H1 (cell line): ENCODE results near the gene NR5A2. TPM values are rescaled to one million over a fixed set of nuclear protein-coding genes. Genes with fewer than 3 reads are reported as not detected.

Experiments used
- CTCF ChIA-PET: fragments of 300-600 bp; sonication (Branson Sonifier 250); formaldehyde crosslinking; loops from one replicate; lab custom pipeline; 2021; ENCODE audit not compliant: partially characterized antibody; lab: Charles Lee
- POLR2A ChIA-PET: fragments of 300-600 bp; sonication (Branson Sonifier 250); formaldehyde crosslinking; loops from one replicate; lab custom pipeline; 2021; ENCODE audit warnings: inconsistent platforms; ENCODE audit not compliant: partially characterized antibody; lab: Charles Lee
- DNase-seq, 2 experiments: peaks; one replicate each; pipeline versions ENCODE4 v3.0.0 to v3.0.0-alpha.2; 2010 to 2022; ENCODE audit warnings: low spot score in 2 of 2, low read depth in 1 of 2, mixed read lengths in 1 of 2
- FAIRE-seq: peaks from 2 replicates; lab custom pipeline; 2011; peaks lifted over from hg19 to GRCh38; lab: Jason Lieb, UNC
- H2AFZ ChIP-seq: 2 replicates; pipeline ENCODE4 v1.8.1; 2012; ENCODE audit warnings: low read length, inconsistent platforms
- H2AK5ac ChIP-seq: 2 replicates; pipeline ENCODE4 v1.6.1; 2013; ENCODE audit warnings: low read depth, low read length
- H2BK120ac ChIP-seq: replicated peaks from 2 replicates; pipeline ENCODE3; 2013; ENCODE audit warnings: low read depth, low read length, inconsistent platforms
- H2BK12ac ChIP-seq: 2 replicates; pipeline ENCODE4 v1.6.1; 2013; ENCODE audit warnings: low read depth, low read length
- H2BK15ac ChIP-seq: 2 replicates; pipeline ENCODE4 v1.6.1; 2013; ENCODE audit warnings: low read length
- H2BK20ac ChIP-seq: 2 replicates; pipeline ENCODE4 v1.6.1; 2013; ENCODE audit warnings: low read length
- H2BK5ac ChIP-seq: 2 replicates; pipeline ENCODE4 v1.6.1; 2013; ENCODE audit warnings: low read depth, low read length
- H3K14ac ChIP-seq: 2 replicates; pipeline ENCODE4 v1.6.1; 2013; ENCODE audit warnings: inconsistent platforms; ENCODE audit not compliant: insufficient read length
- H3K18ac ChIP-seq: 2 replicates; pipeline ENCODE4 v1.6.1; 2013; ENCODE audit warnings: low read length; ENCODE audit errors: extremely low read depth
- H3K23ac ChIP-seq: 2 replicates; pipeline ENCODE4 v1.6.1; 2013; ENCODE audit warnings: inconsistent platforms; ENCODE audit not compliant: insufficient read length
- H3K23me2 ChIP-seq: 2 replicates; pipeline ENCODE4 v1.6.1; 2013; ENCODE audit warnings: low read depth, low read length
- H3K27ac ChIP-seq: 2 replicates; pipeline ENCODE4 v1.6.1; 2011; ENCODE audit warnings: low read depth, low read length, inconsistent platforms
- H3K27me3 ChIP-seq, 4 experiments: replicated peaks in 1 of 4; 1 replicate in 1 of 4; 2 replicates in 3 of 4; pipeline versions ENCODE4 v1.6.1 to v1.8.1; 2011 to 2013; ENCODE audit warnings: low read length in 3 of 4, mild to moderate bottlenecking in 3 of 4, inconsistent platforms in 2 of 4, mixed read lengths in 2 of 4, moderate library complexity in 1 of 4; ENCODE audit not compliant: control insufficient read depth in 3 of 4, insufficient read depth in 3 of 4; ENCODE audit errors: extremely low read depth in 1 of 4
- H3K36me3 ChIP-seq, 4 experiments: 2 replicates each; pipeline versions ENCODE4 v1.6.1 to v1.8.1; 2011 to 2013; ENCODE audit warnings: mild to moderate bottlenecking in 4 of 4, low read length in 3 of 4, moderate library complexity in 2 of 4, control low read depth in 1 of 4, inconsistent platforms in 1 of 4; ENCODE audit not compliant: insufficient read depth in 4 of 4, control insufficient read depth in 2 of 4
- H3K4ac ChIP-seq: replicated peaks from 2 replicates; pipeline ENCODE3; 2013; ENCODE audit warnings: low read length, low read depth, mixed read lengths, inconsistent platforms; ENCODE audit not compliant: insufficient read length
- H3K4me1 ChIP-seq, 4 experiments: replicated peaks in 1 of 4; 1 replicate in 1 of 4; 2 replicates in 3 of 4; pipeline versions ENCODE4 v1.6.1 to v1.8.1; 2011 to 2013; ENCODE audit warnings: low read length in 3 of 4, inconsistent platforms in 2 of 4, mixed read lengths in 1 of 4; ENCODE audit not compliant: insufficient read depth in 4 of 4, control insufficient read depth in 3 of 4
- H3K4me2 ChIP-seq, 2 experiments: 2 replicates each; pipeline versions ENCODE4 v1.6.1 to v1.8.1; 2011 to 2013; ENCODE audit warnings: low read depth in 2 of 2, low read length in 2 of 2, control low read depth in 1 of 2, inconsistent platforms in 1 of 2, mild to moderate bottlenecking in 1 of 2; ENCODE audit not compliant: insufficient read depth in 1 of 2
- H3K4me3 ChIP-seq, 4 experiments: fragments of 200-600, 300-600 bp in 1 of 4; sonication (generic), shearing (Covaris generic), sonication (Bioruptor Twin) in 1 of 4; 2 replicates each; pipeline versions ENCODE4 v1.5.1 to v1.8.1; 2011 to 2016; ENCODE audit warnings: low read length in 4 of 4, low read depth in 3 of 4, control low read depth in 2 of 4, inconsistent platforms in 2 of 4, mild to moderate bottlenecking in 2 of 4, mixed read lengths in 1 of 4, moderate library complexity in 1 of 4; ENCODE audit not compliant: insufficient read depth in 2 of 4; ENCODE audit errors: extremely low read depth in 1 of 4
- H3K56ac ChIP-seq: replicated peaks from 2 replicates; pipeline ENCODE3; 2013; ENCODE audit warnings: low read depth, mild to moderate bottlenecking, mixed read lengths, low read length, inconsistent platforms; ENCODE audit not compliant: insufficient read length
- H3K79me1 ChIP-seq: 2 replicates; pipeline ENCODE4 v1.6.1; 2013; ENCODE audit warnings: low read depth, low read length, control low read depth
- H3K79me2 ChIP-seq, 2 experiments: 2 replicates each; pipeline versions ENCODE4 v1.6.1 to v1.8.1; 2012 to 2013; ENCODE audit warnings: low read length in 2 of 2, mild to moderate bottlenecking in 2 of 2, inconsistent platforms in 1 of 2; ENCODE audit not compliant: insufficient read depth in 2 of 2, control insufficient read depth in 1 of 2
- H3K9ac ChIP-seq, 4 experiments: replicated peaks in 1 of 4; 1 replicate in 1 of 4; 2 replicates in 3 of 4; pipeline versions ENCODE4 v1.6.1 to v1.8.1; 2011 to 2013; ENCODE audit warnings: low read depth in 3 of 4, low read length in 3 of 4, control low read depth in 2 of 4, mild to moderate bottlenecking in 2 of 4, moderate library complexity in 2 of 4, inconsistent platforms in 1 of 4; ENCODE audit errors: extremely low read depth in 1 of 4
- H3K9me3 ChIP-seq, 2 experiments: 2 replicates each; pipeline versions ENCODE4 v1.6.1 to v1.8.1; 2012 to 2013; ENCODE audit warnings: mild to moderate bottlenecking in 2 of 2, moderate library complexity in 2 of 2, control low read depth in 1 of 2, inconsistent platforms in 1 of 2, low read depth in 1 of 2, low read length in 1 of 2, mixed read lengths in 1 of 2; ENCODE audit not compliant: insufficient read depth in 2 of 2
- H4K20me1 ChIP-seq, 2 experiments: replicated peaks in 1 of 2; 2 replicates each; pipeline versions ENCODE3 to v1.8.1; 2011 to 2013; ENCODE audit warnings: inconsistent platforms in 2 of 2, low read length in 2 of 2, mild to moderate bottlenecking in 1 of 2; ENCODE audit not compliant: insufficient read depth in 2 of 2, control insufficient read depth in 1 of 2
- H4K5ac ChIP-seq: 2 replicates; pipeline ENCODE4 v1.6.1; 2013; ENCODE audit warnings: low read length, low read depth, mixed read lengths, inconsistent platforms; ENCODE audit not compliant: insufficient read length
- H4K8ac ChIP-seq: 2 replicates; pipeline ENCODE4 v1.8.0; 2013; ENCODE audit warnings: mild to moderate bottlenecking, moderate library complexity, low read length, inconsistent platforms; ENCODE audit not compliant: insufficient read depth; ENCODE audit errors: extremely low read depth
- H4K91ac ChIP-seq: replicated peaks from 2 replicates; pipeline ENCODE3; 2013; ENCODE audit warnings: low read length, mixed read lengths, inconsistent platforms; ENCODE audit not compliant: insufficient read length
- ASH2L ChIP-seq: fragments of 200-600, 300-600 bp; sonication (generic); IDR thresholded peaks from one replicate; pipeline ENCODE4 v1.7.1; 2017; ENCODE audit warnings: low read length
- BRCA1 ChIP-seq: IDR thresholded peaks from 2 replicates; pipeline ENCODE4 v1.6.1; 2012; ENCODE audit warnings: low read depth, low read length, improper control_type of control experiment
- CEBPB ChIP-seq: IDR thresholded peaks from 2 replicates; pipeline ENCODE4 v1.6.1; 2012; ENCODE audit warnings: low read depth, low read length
- E2F6 ChIP-seq: IDR thresholded peaks from 2 replicates; pipeline ENCODE4 v1.6.1; 2012; ENCODE audit warnings: inconsistent platforms
- EGR1 ChIP-seq: IDR thresholded peaks from 2 replicates; pipeline ENCODE4 v1.6.1; 2011; ENCODE audit warnings: low read depth, low read length, borderline replicate concordance
- GTF2F1 ChIP-seq: IDR thresholded peaks from 2 replicates; pipeline ENCODE4 v1.6.1; 2012; ENCODE audit warnings: low read depth, low read length, improper control_type of control experiment, borderline replicate concordance
- HDAC6 ChIP-seq: IDR thresholded peaks from one replicate; pipeline ENCODE4 v1.7.1; 2012; ENCODE audit warnings: low read depth, mild to moderate bottlenecking, inconsistent platforms, low read length, moderate library complexity
- JUND ChIP-seq: IDR thresholded peaks from 2 replicates; pipeline ENCODE4 v1.6.1; 2011; ENCODE audit warnings: mild to moderate bottlenecking, improper control_type of control experiment, low read length
- KDM5A ChIP-seq: fragments of 200-600 bp; IDR thresholded peaks from 2 replicates; pipeline ENCODE4 v1.7.1; 2012; ENCODE audit warnings: mild to moderate bottlenecking, low read length, inconsistent platforms, mixed read lengths
- RNF2 ChIP-seq: fragments of 200-900, 300-1000 bp; sonication (generic); IDR thresholded peaks from 2 replicates; pipeline ENCODE4 v1.7.1; 2016; ENCODE audit warnings: borderline replicate concordance, low read depth, mild to moderate bottlenecking, antibody characterized with exemption, low read length; ENCODE audit not compliant: poor library complexity, severe bottlenecking; ENCODE audit errors: missing control alignments
- SIRT6 ChIP-seq: IDR thresholded peaks from one replicate; pipeline ENCODE4 v1.7.1; 2012; ENCODE audit warnings: low read length, inconsistent platforms
- SIX5 ChIP-seq: IDR thresholded peaks from 2 replicates; pipeline ENCODE4 v1.6.1; 2011; ENCODE audit warnings: mild to moderate bottlenecking, low read depth, low read length
- SRF ChIP-seq: IDR thresholded peaks from 2 replicates; pipeline ENCODE4 v1.6.1; 2011; ENCODE audit warnings: mild to moderate bottlenecking, low read depth, low read length, moderate library complexity
- SUZ12 ChIP-seq: fragments of 200-600 bp; sonication (generic); IDR thresholded peaks from 2 replicates; pipeline ENCODE4 v1.6.1; 2012; ENCODE audit warnings: mild to moderate bottlenecking, inconsistent platforms, low read length, moderate library complexity, mixed read lengths
- TBP ChIP-seq: IDR thresholded peaks from 2 replicates; pipeline ENCODE4 v1.6.1; 2011; ENCODE audit warnings: low read depth, low read length, improper control_type of control experiment
- WGBS, 2 experiments: shearing (Covaris generic) in 1 of 2; methylation state at CpG; one replicate each; pipeline versions ENCODE4 v1.1.6 to v1.1.7; 2013 to 2015; ENCODE audit warnings: low lambda C conversion rate in 2 of 2, mixed read lengths in 2 of 2, inconsistent platforms in 1 of 2, low coverage in 1 of 2, missing lambda C conversion rate in 1 of 2; ENCODE audit not compliant: insufficient replicate concordance in 2 of 2, insufficient coverage in 1 of 2, insufficient read length in 1 of 2; ENCODE audit errors: extremely low coverage in 1 of 2, missing lambda C conversion rate in 1 of 2; 5-methylcytosine and 5-hydroxymethylcytosine counted together
- polyA plus RNA-seq, 7 experiments: library from polyadenylated mRNA; depleted of rRNA in 3 of 7; stranded (reverse) in 5 of 7; unstranded in 2 of 7; fragments of >200 nt in 5 of 7; fragments of 200-250 nt in 2 of 7; gene quantifications; 1 replicate in 5 of 7; 2 replicates in 1 of 7; 4 replicates in 1 of 7; pipeline versions ENCODE4 v1.2.1 to v1.2.3, GENCODE V29; 2011 to 2013; ENCODE audit warnings: missing spikeins in 2 of 7, mixed read lengths in 2 of 7
- total RNA-seq: library from RNA; stranded (reverse); fragmentation: NEBNext Ultra II Directional; extraction: Animal tissue kit (Norgen Biotek cat#: 25700); gene quantifications from 2 replicates; pipeline ENCODE4 v1.2.1, GENCODE V29; 2021

Gene NR5A2
- total and polyA plus RNA-seq, 2 of the 8 experiments (the other 6 are each of a cell fraction or from before 2014, with no cell fraction given), result 1.7 to 11.6 TPM

- H2BK12ac ChIP-seq, result no peak overlapping the region
- no peak for TF ChIP-seq RNF2
- no peak for TF ChIP-seq SIRT6
- TF ChIP-seq CEBPB, result no peak
- no peak for TF ChIP-seq E2F6
- no peak for TF ChIP-seq KDM5A
- no peak for TF ChIP-seq EGR1
- no peak for TF ChIP-seq SIX5
- TF ChIP-seq JUND, result no peak
- no peak for TF ChIP-seq SUZ12
- TF ChIP-seq HDAC6, result no peak
- TF ChIP-seq TBP, result no peak
- no peak for TF ChIP-seq ASH2L
- no peak for TF ChIP-seq BRCA1
- TF ChIP-seq GTF2F1, result no peak
- TF ChIP-seq SRF, result no peak
Measured at GRCh38 chr1:200116324-200116723, 88.8 kb downstream of the NR5A2 start.

More at GRCh38 chr1:200116324-200116723, 88.8 kb downstream of the NR5A2 start:
- H2BK15ac ChIP-seq, result no peak overlapping the region
- CTCF ChIA-PET, result interaction anchor here (0.6 kb wide), 1 partner anchor 8 kb away, joined by 3 read pairs; no protein-coding TSS in a partner anchor
- no peak overlapping the region for H3K14ac ChIP-seq
- no peak overlapping the region for H3K4me2 ChIP-seq
- no peak overlapping the region for H3K27ac ChIP-seq
- H2BK5ac ChIP-seq, result no peak overlapping the region
- H3K23ac ChIP-seq, result no peak overlapping the region
- no peak overlapping the region for H3K56ac ChIP-seq
- no peak overlapping the region for H3K4me3 ChIP-seq
- H3K79me2 ChIP-seq, result no peaks in the 10 kb centered on the region
- WGBS, 2 experiments, result 72% methylated on average over 1 of the region's 1 CpG; no CpG with 5 or more reads in 1 of the 2 experiments
- no peak overlapping the region for H4K91ac ChIP-seq
- H3K23me2 ChIP-seq, result no peaks in the 10 kb centered on the region
- peaks cover 0 to 1% (median 0%) of the 10 kb centered on the region in 4 experiments; a peak in 1 of 7 replicates for H3K27me3 ChIP-seq
- H3K79me1 ChIP-seq, result no peaks in the 10 kb centered on the region
- no peak overlapping the region for H2AFZ ChIP-seq
- no peak overlapping the region for H2AK5ac ChIP-seq
- no peaks in the 10 kb centered on the region for H3K9me3 ChIP-seq
- H3K18ac ChIP-seq, result no peak overlapping the region
- H4K20me1 ChIP-seq, result no peaks in the 10 kb centered on the region
- H2BK120ac ChIP-seq, result no peak overlapping the region
- no peak overlapping the region for H3K4ac ChIP-seq
- H3K4me1 ChIP-seq, result peaks cover 0 to 3% (median 1%) of the 10 kb centered on the region in 4 experiments; a peak in 1 of 7 replicates
- DNase-seq, result no peak
- no peak overlapping the region for H4K5ac ChIP-seq
- H3K9ac ChIP-seq, result no peak overlapping the region
- H2BK20ac ChIP-seq, result no peak overlapping the region
- POLR2A ChIA-PET, result no interaction called here
- H4K8ac ChIP-seq, result no peak overlapping the region
- H3K36me3 ChIP-seq, result no peaks in the 10 kb centered on the region; a peak in 1 of 8 replicates
- no peak for FAIRE-seq
